ENCODE results near the gene HMCN2.

The HMCN2 gene

DNA sequence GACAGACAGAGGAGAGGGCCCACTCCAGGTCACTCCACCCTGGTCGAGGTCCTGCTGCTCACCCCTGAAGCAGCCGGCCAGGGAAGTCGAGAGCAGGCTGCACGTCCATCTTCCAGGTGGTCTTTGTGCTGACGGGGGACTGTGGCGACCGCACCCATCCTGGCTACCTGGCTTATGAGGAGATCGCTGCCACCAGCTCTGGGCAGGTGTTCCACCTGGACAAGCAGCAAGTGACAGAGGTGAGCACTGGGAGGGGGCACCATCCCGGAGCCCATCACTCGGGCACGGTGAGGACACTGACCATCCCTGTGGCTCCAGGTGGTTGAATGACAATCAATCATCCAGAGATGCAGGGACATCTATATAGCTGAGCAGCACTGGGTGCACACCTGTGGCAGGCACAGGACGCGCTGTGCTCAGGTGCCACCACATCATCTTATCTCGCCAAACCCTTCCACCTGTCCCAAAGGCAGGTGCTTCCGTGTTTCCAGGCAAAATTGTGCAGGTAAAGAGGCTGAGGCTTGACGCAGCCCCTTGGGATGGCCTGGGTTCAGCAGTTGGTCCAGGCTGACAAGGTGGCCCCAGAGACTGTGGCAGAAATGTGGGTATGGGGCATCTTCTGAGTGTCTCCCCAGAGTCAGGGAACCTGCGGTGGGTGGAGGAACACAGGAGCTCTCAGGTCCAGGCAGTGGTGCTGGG is 20.7 kb downstream of the HMCN2 start:
- no peak for DNase-seq (ENCODE audit: low read depth, low spot score)
- no peak overlapping the region for H3K4me3 ChIP-seq (ENCODE audit: low read length)

DNA sequence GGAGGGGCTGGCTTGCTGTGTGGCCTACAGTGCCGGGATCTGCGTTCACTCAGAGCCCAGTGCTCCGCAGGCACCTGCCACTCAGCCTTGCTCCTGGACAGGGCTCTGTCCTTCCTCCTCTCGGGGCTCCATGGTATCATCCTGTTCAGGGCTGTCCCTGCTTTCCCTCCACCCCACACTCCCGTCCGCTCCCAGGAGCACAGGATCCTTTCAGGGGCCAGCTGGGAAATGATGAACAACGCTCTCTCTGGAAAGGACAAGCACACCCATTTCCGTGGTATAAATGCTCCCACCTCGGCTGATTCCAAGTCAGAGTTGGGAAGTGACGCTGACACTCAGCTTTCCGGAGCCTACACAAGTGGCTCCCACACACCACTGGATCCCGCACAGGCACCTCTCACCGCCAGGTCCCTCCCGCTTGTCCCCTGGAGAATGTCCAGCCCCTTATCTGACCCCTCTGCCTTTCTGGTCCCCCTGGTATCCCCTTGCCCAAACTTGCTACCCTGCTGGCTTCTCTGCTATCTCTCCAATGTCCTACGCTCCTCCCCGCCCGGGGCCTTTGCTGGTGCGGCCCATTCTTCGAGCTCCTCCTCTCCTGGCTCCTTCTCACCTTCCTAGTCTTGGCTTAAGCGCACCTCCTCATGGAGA is 21.3 kb downstream of the HMCN2 start:
- no peak for DNase-seq (ENCODE audit: low read depth, low spot score)
- no peak overlapping the region for H3K4me3 ChIP-seq (ENCODE audit: low read length)

DNA sequence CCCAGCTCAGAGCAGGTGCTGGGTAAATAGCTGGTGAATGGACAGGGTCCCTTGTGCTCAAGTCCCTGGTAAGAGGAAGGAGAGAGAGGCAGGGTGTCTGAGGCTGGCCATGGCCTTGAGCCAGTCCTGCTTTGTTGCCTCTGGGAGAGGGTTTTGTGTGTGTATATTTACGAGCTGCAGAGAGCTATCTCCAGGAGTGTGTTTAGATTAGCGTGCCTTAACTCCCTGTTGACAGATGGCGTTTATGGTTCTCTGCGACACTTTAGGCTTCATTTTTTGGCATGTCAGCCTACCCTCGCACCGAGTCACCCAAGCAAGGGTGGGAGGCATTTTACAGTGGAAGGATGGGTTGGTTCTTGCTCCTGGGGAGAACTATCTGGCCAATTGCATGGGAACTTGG is 22.2 kb downstream of the HMCN2 start:
- no peak for DNase-seq (ENCODE audit: low read depth, low spot score)
- H3K4me3 ChIP-seq (ENCODE audit: low read length), result no peak overlapping the region

DNA sequence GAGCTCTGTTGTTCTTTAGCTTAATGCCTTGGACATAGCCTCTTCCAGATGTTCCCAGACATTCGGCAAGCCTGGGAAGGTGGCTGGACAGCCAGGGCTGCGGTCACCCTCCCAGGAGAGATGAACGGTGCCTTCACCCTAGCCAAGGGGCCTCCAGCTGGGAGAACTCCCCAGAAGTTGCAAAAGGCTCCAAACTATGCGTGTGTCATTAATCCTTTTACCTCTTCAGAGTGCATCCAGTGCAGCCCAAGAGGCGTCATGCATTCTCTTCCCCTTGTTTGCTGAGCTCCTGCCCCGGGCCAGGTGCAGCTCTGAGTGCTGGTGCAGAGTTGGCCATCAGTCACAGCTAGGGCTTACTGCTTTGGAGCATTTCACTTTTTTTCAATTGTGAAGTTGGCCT is 22.8 kb downstream of the HMCN2 start:
- DNase-seq (ENCODE audit: low read depth, low spot score), result no peak
- H3K4me3 ChIP-seq (ENCODE audit: low read length), result no peak overlapping the region

DNA sequence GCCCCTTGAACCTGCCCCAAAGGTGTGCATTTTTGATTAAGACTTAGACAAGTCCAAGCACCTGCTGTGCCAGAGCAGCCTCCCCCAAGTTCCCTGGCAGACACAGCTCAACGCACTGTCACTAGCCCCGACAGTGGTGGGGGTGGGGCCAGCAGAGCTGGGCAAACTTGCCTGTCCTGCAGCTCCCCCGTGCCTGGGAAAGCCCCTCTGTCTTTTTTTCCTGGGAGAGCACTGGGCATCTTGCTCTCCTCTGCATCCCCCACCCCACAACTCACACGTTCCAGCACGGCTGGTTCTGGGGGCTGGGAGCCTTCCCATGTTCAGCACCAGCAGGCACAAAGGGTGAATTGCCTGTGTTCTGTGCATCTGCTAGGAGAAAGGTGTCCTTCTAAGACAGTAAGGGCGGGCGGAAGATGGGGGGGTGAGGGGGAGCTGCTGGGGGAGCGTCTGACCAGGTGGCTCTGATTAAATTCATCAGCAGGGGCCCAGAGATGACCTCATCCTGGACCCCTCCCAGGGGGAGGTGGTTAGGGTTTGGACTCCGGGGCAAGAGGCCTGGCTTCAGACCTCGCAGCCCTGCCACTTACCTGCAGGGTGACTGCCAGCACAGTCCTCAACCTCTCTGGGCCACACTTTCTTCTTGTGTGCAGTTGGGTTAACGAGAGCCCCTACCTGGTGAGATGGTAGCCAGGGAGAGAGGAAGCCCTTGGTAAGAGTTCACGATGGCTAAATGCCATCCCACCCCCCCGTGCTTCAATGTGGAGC is 23.5 kb downstream of the HMCN2 start:
- DNase-seq (ENCODE audit: low read depth, low spot score), result no peak
- H3K4me3 ChIP-seq (ENCODE audit: low read length), result no peak overlapping the region

DNA sequence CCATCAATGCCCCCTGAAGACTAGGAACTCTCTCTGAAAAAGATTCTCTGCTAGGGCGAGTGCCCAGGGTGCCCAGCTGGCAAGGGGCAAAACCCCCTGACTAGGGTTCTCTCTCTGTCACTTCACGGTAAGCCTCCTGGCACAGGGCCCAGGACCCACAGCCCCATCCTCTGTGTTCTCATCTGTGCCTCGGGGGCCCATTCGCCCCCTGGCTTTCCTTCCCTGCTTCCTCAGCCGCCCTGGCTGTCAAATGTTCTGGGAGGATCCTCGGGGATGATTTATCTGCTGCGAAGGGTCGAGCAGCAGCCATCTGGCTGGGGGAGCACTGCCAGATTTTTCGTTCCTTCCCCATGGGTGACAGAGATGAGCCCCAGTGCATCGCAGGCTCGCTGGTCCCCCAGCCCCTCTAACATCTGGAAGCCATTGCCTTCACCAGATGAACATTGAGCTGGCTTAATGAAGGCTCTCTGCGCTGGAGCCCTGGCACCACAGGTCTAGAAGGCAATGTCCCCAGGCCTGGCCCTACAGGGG is 24.2 kb downstream of the HMCN2 start:
- no peak overlapping the region for H3K4me3 ChIP-seq (ENCODE audit: low read length)
- DNase-seq (ENCODE audit: low read depth, low spot score), result no peak

DNA sequence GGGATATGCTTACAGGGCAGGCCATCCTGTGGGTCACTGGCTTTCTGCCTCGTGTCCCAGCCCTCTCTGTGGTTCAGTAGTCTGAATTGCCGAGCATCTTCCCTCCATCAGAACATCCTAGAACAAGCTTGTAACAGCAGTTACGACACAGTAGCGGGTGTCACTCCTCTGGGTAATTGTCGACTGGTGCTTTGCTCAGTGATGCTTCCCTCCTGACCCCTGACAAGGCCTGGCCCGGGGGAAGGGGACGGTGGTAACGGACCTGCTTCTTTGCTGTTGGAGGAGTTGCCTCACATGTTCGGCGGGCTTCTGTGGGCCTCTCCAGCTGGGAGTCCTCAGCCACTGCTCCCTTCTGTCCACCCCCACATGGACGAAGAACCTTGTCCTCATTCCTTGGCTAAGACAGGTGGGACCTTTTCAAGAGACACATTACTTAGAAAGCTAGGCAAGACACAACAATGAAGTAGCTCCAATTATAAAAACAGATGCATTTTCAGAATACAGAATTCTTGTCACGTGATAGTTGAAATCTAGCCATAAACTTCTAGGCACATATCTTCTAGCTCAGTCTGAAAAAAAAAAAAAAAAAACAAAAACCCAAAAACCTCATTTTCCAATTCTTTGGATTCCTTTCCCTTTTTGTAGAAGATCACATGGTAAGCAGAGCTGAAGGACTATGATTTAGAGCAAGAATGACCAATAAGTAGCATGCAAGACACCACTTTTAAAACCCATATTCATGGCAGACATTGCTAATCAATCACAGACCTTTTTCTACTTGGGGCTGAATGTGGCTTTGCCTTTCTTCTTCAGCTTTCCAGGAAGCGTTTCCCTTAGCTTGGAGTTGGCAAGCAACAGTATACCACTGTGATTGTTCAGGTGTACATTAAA is 25.0 kb downstream of the HMCN2 start:
- H3K4me3 ChIP-seq (ENCODE audit: low read length), result no peak overlapping the region
- DNase-seq (ENCODE audit: low read depth, low spot score), result no peak

DNA sequence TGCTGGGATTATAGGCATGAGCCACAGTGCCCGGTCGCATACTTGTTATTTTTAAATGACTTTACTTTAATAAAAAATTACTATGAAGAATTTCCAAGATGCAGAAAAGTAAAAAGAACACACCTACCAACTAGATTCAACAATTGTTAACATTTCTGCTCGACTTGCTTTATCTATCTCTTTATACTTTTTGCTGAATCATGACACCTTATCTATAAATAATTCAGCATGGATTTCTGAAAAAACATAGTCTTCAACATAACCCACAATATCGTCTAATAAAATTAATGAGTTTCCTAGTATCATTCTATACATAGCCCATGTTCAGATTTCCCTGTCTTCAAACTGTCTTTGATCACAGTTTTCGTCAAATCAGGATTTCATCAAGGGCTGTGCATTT is 25.9 kb downstream of the HMCN2 start:
- no peak for DNase-seq (ENCODE audit: low read depth, low spot score)

DNA sequence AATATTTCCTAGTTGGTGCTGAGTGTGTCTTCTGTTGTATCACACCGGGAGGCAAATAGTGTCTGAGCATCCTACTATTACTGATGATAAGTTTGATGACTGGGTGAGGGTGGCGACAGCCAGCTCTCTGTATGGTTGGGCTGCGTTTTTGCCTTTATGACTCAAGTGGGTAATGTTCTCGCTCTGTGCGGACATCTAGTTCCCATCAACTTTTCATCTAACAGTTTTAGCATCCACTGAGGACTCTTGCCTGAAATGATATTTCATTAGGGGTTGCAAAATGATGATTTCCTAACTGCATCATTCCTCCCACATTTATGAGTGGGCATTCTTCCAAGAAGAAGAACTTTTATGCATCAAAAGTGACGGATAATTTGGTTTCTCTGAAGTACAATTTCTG is 26.5 kb downstream of the HMCN2 start:
- no peak for DNase-seq (ENCODE audit: low read depth, low spot score)
- no peak overlapping the region for H3K4me3 ChIP-seq (ENCODE audit: low read length)

More for the DNA sequence above, 25.9 kb downstream of the HMCN2 start:
- H3K4me3 ChIP-seq (ENCODE audit: low read length), result no peak overlapping the region

DNA sequence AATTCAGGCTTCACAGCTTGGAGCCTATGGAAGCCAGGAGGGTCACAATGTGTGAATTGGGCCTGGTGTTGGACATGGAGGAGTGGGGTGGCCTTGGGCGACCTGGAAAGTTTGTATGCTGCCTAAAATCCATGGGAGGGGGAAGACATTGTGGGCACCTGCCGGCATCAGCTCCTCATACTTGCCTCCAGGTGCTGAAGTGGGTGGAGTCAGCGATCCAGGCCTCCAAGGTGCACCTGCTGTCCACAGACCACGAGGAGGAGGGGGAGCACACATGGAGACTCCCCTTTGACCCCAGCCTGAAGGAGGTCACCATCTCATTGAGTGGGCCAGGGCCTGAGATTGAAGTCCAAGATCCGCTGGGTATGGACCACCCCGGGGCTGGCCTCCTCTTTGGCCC is 29.1 kb downstream of the HMCN2 start:
- no peak for DNase-seq (ENCODE audit: low read depth, low spot score)
- no peak overlapping the region for H3K4me3 ChIP-seq (ENCODE audit: low read length)

DNA sequence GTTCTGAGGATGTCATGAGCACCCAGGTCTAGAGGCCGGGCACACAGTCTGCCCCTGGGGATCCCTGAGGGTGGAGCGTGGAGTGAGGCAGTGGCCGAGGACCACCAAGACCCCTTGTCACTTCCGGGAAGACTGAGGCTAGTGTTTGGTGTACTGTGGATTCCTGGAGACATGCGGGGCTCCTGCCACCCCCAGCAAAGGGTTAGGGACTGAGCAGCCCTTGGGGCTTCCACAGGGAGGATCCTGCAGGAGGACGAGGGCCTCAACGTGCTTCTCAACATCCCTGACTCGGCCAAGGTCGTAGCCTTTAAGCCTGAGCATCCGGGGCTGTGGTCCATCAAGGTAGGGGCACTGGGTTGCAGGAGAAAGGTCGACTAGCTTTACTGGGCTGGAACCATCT is 29.9 kb downstream of the HMCN2 start:
- DNase-seq (ENCODE audit: low read depth, low spot score), result no peak
- H3K4me3 ChIP-seq (ENCODE audit: low read length), result no peak overlapping the region

DNA sequence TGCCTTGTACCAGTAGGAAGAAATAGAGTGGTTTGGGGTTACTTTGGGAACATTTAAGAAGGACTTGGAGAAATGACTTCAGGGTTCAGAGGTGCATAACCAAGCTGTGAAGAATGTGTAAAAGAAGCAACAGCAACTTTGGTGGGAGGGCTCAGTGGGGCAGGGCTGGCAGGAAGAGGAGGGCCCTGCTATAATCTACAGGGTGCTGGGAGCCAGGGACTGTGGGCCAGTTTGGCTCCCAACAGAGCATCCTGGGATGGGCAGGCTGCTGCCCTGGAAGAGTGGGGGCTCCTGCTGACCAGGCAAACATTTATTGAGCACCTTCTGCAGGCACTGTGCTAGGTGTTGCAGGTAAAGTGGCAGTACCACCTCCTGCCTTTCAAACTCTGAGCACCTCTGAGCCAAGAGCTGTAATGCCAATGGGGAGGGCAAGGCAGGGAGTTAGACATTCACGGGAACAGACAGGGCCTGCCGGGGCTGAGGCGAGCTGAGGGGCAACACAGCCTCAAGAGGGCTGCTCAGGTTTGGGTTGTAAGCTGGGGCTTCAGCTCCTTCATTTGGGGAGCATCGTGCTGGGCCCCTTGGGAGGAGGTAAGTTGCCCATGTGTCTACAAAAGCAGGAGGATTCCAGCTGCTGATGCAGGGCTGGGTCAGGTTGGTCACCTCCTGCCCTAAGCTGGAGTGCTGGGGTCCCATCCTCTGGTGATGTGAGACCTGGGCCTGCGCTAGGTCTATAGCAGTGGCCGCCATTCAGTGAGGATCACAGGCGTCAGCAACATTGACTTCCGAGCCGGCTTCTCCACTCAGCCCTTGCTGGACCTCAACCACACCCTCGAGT is 30.6 kb downstream of the HMCN2 start:
- DNase-seq (ENCODE audit: low read depth, low spot score), result no peak
- H3K4me3 ChIP-seq (ENCODE audit: low read length), result no peak overlapping the region

DNA sequence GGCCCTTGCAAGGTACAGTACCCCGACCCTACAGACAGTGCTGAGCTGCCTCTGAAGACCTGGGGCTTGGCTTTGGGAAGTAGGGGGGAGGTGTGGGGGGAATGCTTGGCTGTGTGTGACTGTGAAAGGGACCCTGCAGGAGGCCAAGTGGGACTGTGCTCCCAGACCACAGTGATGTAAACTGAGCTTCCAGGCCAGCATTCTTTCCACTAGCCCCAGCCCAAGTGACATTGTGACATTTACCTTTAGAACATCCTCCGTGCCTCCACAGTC is 31.2 kb downstream of the HMCN2 start:
- no peak for DNase-seq (ENCODE audit: low read depth, low spot score)
- H3K4me3 ChIP-seq (ENCODE audit: low read length), result no peak overlapping the region

DNA sequence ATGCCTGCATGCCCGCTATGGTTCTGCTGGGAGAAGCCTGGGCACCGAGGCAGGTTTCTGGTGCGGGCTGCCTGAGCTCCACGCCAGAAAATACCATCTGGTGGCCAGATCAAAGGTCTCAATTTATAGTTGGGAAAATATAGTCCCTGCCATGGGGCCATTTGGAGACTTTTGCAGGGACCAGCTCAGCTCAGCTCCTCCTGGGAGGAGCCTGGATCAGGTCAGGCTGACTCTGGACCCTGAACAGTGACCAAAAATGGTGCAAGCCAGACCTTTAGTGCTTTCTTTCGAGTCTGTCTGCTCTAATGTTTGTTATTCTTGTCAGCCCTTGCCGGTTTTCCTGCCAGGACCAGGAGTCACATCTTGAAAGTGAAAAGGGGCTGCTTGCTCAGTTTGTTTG is 31.8 kb downstream of the HMCN2 start:
- H3K4me3 ChIP-seq (ENCODE audit: low read length), result no peak overlapping the region
- no peak for DNase-seq (ENCODE audit: low read depth, low spot score)

DNA sequence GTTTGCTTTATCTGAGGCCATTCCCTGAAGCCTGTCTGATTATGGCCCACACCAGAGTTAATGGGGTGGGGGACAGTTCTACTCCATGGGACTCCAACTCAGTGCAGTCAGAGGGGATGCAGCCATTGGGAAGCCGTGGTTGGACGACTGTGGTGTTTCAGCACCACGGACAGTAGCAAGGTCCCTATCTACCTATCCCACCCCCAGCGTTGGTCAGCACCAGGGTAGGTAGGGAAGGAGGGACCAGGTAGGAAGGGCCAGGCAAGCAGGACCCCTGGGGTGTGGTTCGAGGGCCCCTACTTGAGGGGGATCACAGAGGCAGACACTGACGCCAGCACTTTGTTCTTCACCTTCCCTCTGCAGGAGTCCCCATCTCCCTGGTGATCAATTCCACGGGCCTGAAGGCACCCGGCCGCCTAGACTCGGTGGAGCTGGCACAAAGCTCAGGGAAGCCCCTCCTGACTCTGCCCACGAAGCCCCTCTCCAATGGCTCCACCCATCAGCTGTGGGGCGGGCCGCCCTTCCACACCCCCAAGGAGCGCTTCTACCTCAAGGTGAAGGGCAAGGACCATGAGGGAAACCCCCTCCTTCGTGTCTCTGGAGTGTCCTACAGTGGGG is 33.2 kb downstream of the HMCN2 start:
- DNase-seq (ENCODE audit: low read depth, low spot score), result peak; percentile 28
- no peak overlapping the region for H3K4me3 ChIP-seq (ENCODE audit: low read length)

DNA sequence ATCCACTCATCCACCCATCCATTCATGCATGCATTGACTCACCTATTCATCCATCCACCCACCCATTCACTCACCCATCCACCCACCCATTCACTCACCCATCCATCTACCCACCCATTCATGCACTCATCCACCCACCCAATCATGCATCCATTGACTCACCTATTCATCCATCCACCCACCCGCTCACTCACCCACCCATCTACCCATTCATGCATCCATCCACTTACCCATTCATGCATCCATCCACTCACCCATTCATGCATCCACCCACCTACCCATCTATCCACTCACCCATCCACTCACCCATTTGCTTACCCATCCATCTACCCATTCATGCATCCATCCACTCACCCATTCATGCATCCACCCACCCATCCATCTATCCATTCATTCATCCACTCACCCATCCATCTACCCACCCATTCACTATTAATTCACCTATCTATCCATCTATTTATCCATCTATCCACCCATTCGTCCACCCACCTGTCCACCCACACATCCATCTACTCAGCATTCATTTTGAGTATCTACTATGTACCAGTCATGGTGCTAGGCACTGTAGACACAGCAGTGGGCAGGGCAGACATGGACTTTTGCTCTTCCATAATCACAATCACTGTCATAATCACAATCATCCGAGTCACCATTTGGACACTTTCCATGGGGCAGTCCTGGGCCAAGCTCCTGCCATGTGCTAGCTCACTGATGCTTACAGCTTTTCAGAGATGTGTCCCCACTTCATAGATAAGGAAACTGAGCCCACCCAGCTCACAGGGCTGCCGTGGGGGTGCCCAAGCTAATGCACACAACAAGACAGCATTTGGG is 34.4 kb downstream of the HMCN2 start:
- no peak overlapping the region for H3K4me3 ChIP-seq (ENCODE audit: low read length)
- DNase-seq (ENCODE audit: low read depth, low spot score), result no peak

DNA sequence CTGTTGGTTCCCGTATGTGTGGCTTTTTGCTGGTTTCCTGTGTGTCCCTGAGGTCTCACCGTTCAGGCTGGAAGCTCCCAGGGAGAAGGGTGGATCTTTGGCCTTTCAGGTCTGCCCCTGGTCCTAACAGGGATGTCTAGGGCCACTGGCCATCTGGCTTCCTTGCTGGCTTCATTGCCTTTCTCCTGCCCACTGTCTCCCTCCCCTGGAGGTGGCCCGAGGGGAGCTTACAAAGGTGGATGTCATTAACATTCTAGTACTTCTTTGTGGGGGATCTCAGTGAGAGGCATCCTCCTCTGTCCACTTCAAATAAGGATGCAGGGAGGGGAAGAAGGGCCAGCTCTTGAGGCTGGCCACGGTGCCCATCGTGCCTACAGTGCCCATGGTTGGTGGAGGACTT is 35.2 kb downstream of the HMCN2 start:
- DNase-seq (ENCODE audit: low read depth, low spot score), result no peak
- no peak overlapping the region for H3K4me3 ChIP-seq (ENCODE audit: low read length)

Data from Jurkat, Clone E6-1 (cell line).